GM18951 (cell line): ENCODE data around the gene GOLGA8R.
"Not testable (repeated sequence)": the region's sequence is repeated elsewhere in the genome, so short reads cannot be mapped to it uniquely, and the experiment has no call there.

ENCODE experiments used
- in situ Hi-C: fragments of 300-500 bp; cut with MboI; formaldehyde crosslinking; loops from one replicate; pipeline ENCODE4 v1.12.0; 2022; ENCODE audit warnings: low sequenced_read_pairs, mixed read lengths, inconsistent platforms; ENCODE audit not compliant: unreplicated experiment

Gene GOLGA8R

GRCh38 chr15:30360990-30361389, 53.1 kb downstream of the GOLGA8R start:
- in situ Hi-C loops = not testable (repeated sequence)

GRCh38 chr15:30355043-30355442, 59.0 kb downstream of the GOLGA8R start:
- in situ Hi-C loops = not testable (repeated sequence)
